Measurements from ENCODE around the gene RAB3C. TPM values are rescaled to one million over a fixed set of nuclear protein-coding genes. Genes with fewer than 3 reads are reported as not detected.

Gene RAB3C
- total and polyA plus RNA-seq, 12 donors, result 0.08 to 4.9 (median 0.37) TPM

- H3K4me3 ChIP-seq, result no peak overlapping the region
- intact Hi-C loops (cut with DNase I), result loop anchor here in 1 of 10 donors (10.0 kb wide), 1 partner anchor 350 kb away; the partner anchor contains the start of gene GAPT
- ATAC-seq (no peak), DNase-seq (no peak)
- peaks cover 0 to 6% (median 0%) of the 10 kb centered on the region in 7 donors for H3K27me3 ChIP-seq
- H3K27ac ChIP-seq, result no peak overlapping the region
- no peak for TF ChIP-seq CTCF (IDR thresholded peaks at IDR 0.05)
- 62 to 64% methylated on average over 2 of the region's 2 CpGs for WGBS, 2 donors
- H3K9me3 ChIP-seq, result peaks cover 0 to 19% (median 6%) of the 10 kb centered on the region in 11 donors
- no peaks in the 10 kb centered on the region for H3K36me3 ChIP-seq
- H3K4me1 ChIP-seq, result no peaks in the 10 kb centered on the region
Measured at GRCh38 chr5:58844395-58844794, 261.5 kb downstream of the RAB3C start.

GRCh38 chr5:58847041-58847440 is 264.2 kb downstream of the RAB3C start:
- Histone ChIP-seq H3K36me3 (no peaks in the 10 kb centered on the region), H3K9me3 (no peaks in the 10 kb centered on the region), H3K4me1 (peaks cover 0 to 4% (median 0%) of the 10 kb centered on the region in 9 donors), H3K27ac (no peak overlapping the region), H3K4me3 (no peak overlapping the region), H3K27me3 (peaks cover 0 to 6% (median 0%) of the 10 kb centered on the region in 7 donors)
- no peak for TF ChIP-seq CTCF (IDR thresholded peaks at IDR 0.05)
- DNase-seq (no peak), ATAC-seq (no peak)
- WGBS, 2 donors, result 79 to 92% methylated on average over 5 of the region's 5 CpGs
- intact Hi-C loops (cut with DNase I), result loop anchor here in 2 of 10 donors (5.0 to 10.0 kb wide), 2 partner anchors 350 to 352 kb away; partner anchors contain the start of gene GAPT (in 1 of the 2)

DNA sequence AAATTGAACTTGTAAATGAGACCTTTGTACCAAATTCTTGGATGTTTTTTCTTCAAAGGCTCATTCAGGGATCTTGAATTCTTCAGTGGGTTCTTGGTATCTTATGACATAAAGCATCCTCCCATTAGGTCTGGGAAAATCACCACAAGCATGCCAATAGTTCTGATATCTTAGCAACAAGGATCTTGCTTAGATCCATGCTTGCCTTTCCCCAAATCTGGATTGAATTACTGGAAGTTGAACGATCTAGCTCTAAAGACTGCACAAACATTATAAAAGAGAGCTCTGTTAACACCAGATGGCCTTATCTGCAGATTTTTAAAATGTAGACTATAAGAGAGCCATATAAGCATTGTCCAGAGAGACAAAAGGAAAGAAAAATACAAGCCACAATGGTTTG is 266.3 kb downstream of the RAB3C start:
- Histone ChIP-seq H3K27ac (no peak overlapping the region), H3K36me3 (no peaks in the 10 kb centered on the region), H3K4me1 (peaks cover 0 to 4% (median 0%) of the 10 kb centered on the region in 9 donors), H3K4me3 (no peak overlapping the region), H3K9me3 (no peaks in the 10 kb centered on the region), H3K27me3 (peaks cover 0 to 6% (median 0%) of the 10 kb centered on the region in 7 donors)
- TF ChIP-seq CTCF (IDR thresholded peaks at IDR 0.05), result no peak
- ATAC-seq (no peak), DNase-seq (no peak)
- WGBS, 2 donors, result 41 to 45% methylated on average over 1 of the region's 1 CpG
- intact Hi-C loops (cut with DNase I), result loop anchor here in 2 of 10 donors (5.0 to 10.0 kb wide), 2 partner anchors 352 to 354 kb away; partner anchors contain the start of gene GAPT (in 1 of the 2)

- H3K9me3 ChIP-seq, result no peaks in the 10 kb centered on the region
- H3K27me3 ChIP-seq, result peaks cover 0 to 6% (median 0%) of the 10 kb centered on the region in 7 donors
- intact Hi-C loops (cut with DNase I), result loop anchor here (1.0 to 10.0 kb wide), 4 partner anchors 351 to 355 kb away; partner anchors contain the start of gene GAPT (in 1 of the 10)
- 40 to 42% methylated on average over 3 of the region's 3 CpGs for WGBS, 2 donors
- H3K27ac ChIP-seq, result no peak overlapping the region
- peaks cover 0 to 4% (median 0%) of the 10 kb centered on the region in 9 donors for H3K4me1 ChIP-seq
- DNase-seq, result no peak
- ATAC-seq, result peak in 1 of 8 donors; percentile 38
- H3K36me3 ChIP-seq, result no peaks in the 10 kb centered on the region
- peak; percentile 16 to 68 (median 56) for TF ChIP-seq CTCF (IDR thresholded peaks at IDR 0.05)
- H3K4me3 ChIP-seq, result no peak overlapping the region
Measured at GRCh38 chr5:58849921-58850667, 267.2 kb downstream of the RAB3C start.

Measured in heart right ventricle (tissue), 16 donors.